Transverse colon (tissue), 4 donors: ENCODE measurements around the gene MRPL20. TPM values are rescaled to one million over a fixed set of nuclear protein-coding genes. Genes with fewer than 3 reads are reported as not detected.

Source experiments
- DNase-seq: peaks from one replicate; pipeline ENCODE4 v3.0.0-alpha.2; 2019
- H3K27ac ChIP-seq, 4 donors: fragments of 200-600 bp; sonication (generic); 2 replicates each; pipeline ENCODE4 v1.5.1; 2016 to 2018; ENCODE audit warnings: inconsistent platforms in 4 of 4
- H3K27me3 ChIP-seq: fragments of 200-600 bp; sonication (generic); 2 replicates; pipeline ENCODE4 v1.5.1; 2017; ENCODE audit warnings: inconsistent platforms
- H3K36me3 ChIP-seq, 4 donors: fragments of 200-600 bp; sonication (generic); 2 replicates each; pipeline ENCODE4 v1.5.1; 2017 to 2019; ENCODE audit warnings: inconsistent platforms in 4 of 4
- H3K4me1 ChIP-seq, 4 donors: fragments of 200-600 bp; sonication (generic); 2 replicates each; pipeline ENCODE4 v1.5.1; 2017 to 2020; ENCODE audit warnings: inconsistent platforms in 4 of 4
- H3K4me3 ChIP-seq, 4 donors: fragments of 200-600 bp; sonication (generic); 1 replicate in 1 of 4; 2 replicates in 3 of 4; pipeline versions ENCODE4 v1.5.1 to v1.6.1; 2017 to 2019; ENCODE audit warnings: inconsistent platforms in 4 of 4
- H3K9me3 ChIP-seq, 2 donors: fragments of 200-600 bp; sonication (generic); 2 replicates each; pipeline ENCODE4 v1.5.1; 2017 to 2019; ENCODE audit warnings: inconsistent platforms in 2 of 2
- EP300 ChIP-seq: sonication (generic); formaldehyde crosslinking; IDR thresholded peaks from one replicate; pipeline ENCODE4 v1.6.1; 2017; ENCODE audit warnings: antibody characterized with exemption, low read depth
- POLR2A ChIP-seq: fragments of 450-650 bp; IDR thresholded peaks from one replicate; pipeline ENCODE4 v1.6.1; 2016; ENCODE audit warnings: antibody characterized with exemption, mild to moderate bottlenecking, moderate library complexity
- POLR2AphosphoS5 ChIP-seq, 3 donors: sonication (generic); formaldehyde crosslinking; IDR thresholded peaks; one replicate each; pipeline ENCODE4 v1.6.1; 2016; ENCODE audit warnings: antibody characterized with exemption in 3 of 3
- WGBS, 2 donors: methylation state at CpG; one replicate each; pipeline ENCODE4 v1.1.5; 2018; ENCODE audit warnings: low coverage in 1 of 2; 5-methylcytosine and 5-hydroxymethylcytosine counted together
- in situ Hi-C, 4 donors: fragments of 200-750 bp; cut with MboI; loops; one replicate each; pipeline versions ENCODE4 v1.15.0 to v1.15.1; 2017; ENCODE audit warnings: low sequenced_read_pairs in 3 of 4, low pct_ligation_motif_present in 1 of 4, low pct_unique_long_range_greater_than_20kb in 1 of 4
- intact Hi-C: fragments of 100-400 bp; cut with DNase I; formaldehyde crosslinking; loops from one replicate; pipeline ENCODE4 v1.15.1; 2023; ENCODE audit warnings: low total_unique reads
- total RNA-seq, 4 donors: library from RNA; depleted of rRNA; stranded (reverse); fragments of >200 nt; gene quantifications; one replicate each; pipeline ENCODE4 v1.1.0, GENCODE V29; 2016
- TF ChIP-seq, protein P1 (sequence below), 5 experiments: fragments of 200-600 bp in 3 of 5; fragments of 450-650 bp in 2 of 5; sonication (generic) in 3 of 5; IDR thresholded peaks; 1 replicate in 2 of 5; 2 replicates in 3 of 5; pipeline ENCODE4 v1.5.1; 2016 to 2017; ENCODE audit warnings: antibody characterized with exemption in 5 of 5, inconsistent platforms in 3 of 5, mild to moderate bottlenecking in 2 of 5, moderate library complexity in 1 of 5

MRPL20 gene
- total RNA-seq, 4 donors from 2014 or later, result 40.0 to 183 (median 97.0) TPM

- Histone ChIP-seq H3K9me3 (no peaks in the 10 kb centered on the region), H3K27ac (peak overlapping the region; percentile 86 to 94 (median 89)), H3K4me1 (peaks cover 15 to 32% (median 22%) of the 10 kb centered on the region in 4 donors), H3K4me3 (peak overlapping the region; percentile 79 to 98 (median 93)), H3K36me3 (peaks cover 0 to 28% (median 12%) of the 10 kb centered on the region in 4 donors), H3K27me3 (no peaks in the 10 kb centered on the region)
- in situ Hi-C loops, result no loop called here
- intact Hi-C loops, result no loop called here
- DNase-seq, result no peak
- TF ChIP-seq POLR2AphosphoS5 (IDR thresholded peaks at IDR 0.05), result no peak
- TF ChIP-seq EP300, result no peak
- TF ChIP-seq, protein P1, sequence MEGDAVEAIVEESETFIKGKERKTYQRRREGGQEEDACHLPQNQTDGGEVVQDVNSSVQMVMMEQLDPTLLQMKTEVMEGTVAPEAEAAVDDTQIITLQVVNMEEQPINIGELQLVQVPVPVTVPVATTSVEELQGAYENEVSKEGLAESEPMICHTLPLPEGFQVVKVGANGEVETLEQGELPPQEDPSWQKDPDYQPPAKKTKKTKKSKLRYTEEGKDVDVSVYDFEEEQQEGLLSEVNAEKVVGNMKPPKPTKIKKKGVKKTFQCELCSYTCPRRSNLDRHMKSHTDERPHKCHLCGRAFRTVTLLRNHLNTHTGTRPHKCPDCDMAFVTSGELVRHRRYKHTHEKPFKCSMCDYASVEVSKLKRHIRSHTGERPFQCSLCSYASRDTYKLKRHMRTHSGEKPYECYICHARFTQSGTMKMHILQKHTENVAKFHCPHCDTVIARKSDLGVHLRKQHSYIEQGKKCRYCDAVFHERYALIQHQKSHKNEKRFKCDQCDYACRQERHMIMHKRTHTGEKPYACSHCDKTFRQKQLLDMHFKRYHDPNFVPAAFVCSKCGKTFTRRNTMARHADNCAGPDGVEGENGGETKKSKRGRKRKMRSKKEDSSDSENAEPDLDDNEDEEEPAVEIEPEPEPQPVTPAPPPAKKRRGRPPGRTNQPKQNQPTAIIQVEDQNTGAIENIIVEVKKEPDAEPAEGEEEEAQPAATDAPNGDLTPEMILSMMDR (IDR thresholded peaks at IDR 0.05), result no peak
- TF ChIP-seq POLR2A, result no peak
- 0 to 1% methylated on average over 15 to 26 of the region's 54 CpGs for WGBS, 2 donors
Observed at GRCh38 chr1:1398677-1399186, 8.4 kb downstream of the MRPL20 start.

DNA sequence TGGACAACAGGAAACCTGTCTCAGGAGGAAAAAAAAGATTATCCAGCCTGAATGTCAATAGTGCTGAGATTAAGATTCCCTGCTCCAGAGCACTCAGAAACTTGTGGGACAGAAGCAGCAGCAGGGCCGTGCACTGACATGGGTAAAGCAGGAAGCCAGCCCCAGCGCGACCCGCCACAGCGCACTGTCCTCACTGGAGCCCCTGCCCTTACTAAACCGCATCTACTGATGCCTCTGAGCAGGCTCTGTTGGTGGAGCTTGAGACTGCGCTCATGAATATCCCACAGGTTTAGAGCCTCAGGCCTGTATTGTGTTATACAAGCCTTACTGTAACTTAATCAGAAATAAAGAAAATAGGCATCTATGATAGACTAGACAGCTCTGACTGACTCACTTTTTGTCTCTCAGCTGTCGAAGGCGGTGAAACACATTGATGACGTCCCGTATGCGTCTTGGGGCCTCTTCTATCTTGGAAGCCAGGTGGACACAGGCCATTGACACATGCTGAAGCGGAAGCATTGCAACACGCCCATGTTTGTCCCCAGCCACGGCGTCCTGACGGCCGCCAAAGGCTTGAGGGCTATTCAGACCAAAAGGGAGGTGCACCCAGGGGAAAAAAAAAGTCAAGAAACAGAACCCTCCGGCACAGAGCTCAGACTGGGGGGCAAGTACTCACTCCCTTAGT is 9.1 kb downstream of the MRPL20 start:
- 0 to 46% methylated on average over 1 to 18 of the region's 19 CpGs for WGBS, 2 donors
- in situ Hi-C loops, result no loop called here
- H3K9me3 ChIP-seq, result no peaks in the 10 kb centered on the region
- H3K4me1 ChIP-seq, result peaks cover 15 to 32% (median 22%) of the 10 kb centered on the region in 4 donors
- no peak for DNase-seq
- H3K27me3 ChIP-seq, result no peaks in the 10 kb centered on the region
- intact Hi-C loops, result no loop called here
- TF ChIP-seq POLR2AphosphoS5 (IDR thresholded peaks at IDR 0.05) (no peak), POLR2A (no peak), EP300 (no peak)
- TF ChIP-seq, protein P1 (IDR thresholded peaks at IDR 0.05), result no peak
- H3K27ac ChIP-seq, result peak overlapping the region; percentile 86 to 94 (median 89)
- peak overlapping the region; percentile 79 to 98 (median 93) for H3K4me3 ChIP-seq
- peaks cover 0 to 30% (median 14%) of the 10 kb centered on the region in 4 donors for H3K36me3 ChIP-seq

DNA sequence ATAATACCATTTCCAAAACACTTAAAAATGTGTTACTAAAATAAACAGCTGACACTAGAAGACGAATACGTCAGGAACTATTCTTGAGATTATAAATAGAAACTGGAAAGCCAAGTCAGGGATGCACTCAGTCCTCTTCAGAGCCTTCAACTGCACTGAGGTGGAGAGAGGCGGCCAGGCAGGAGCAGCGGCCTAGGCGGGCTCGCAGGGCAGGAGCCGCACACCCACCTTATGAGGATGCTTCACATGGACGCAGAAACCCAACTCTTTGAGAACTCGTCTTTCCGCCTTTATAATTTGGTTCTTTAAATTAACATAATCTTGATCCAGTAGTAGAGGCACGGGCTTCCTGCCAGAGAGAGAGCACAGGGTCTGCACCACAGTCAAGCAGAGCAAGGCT is 11.9 kb downstream of the MRPL20 start:
- Histone ChIP-seq H3K9me3 (no peaks in the 10 kb centered on the region), H3K36me3 (peaks cover 0 to 56% (median 29%) of the 10 kb centered on the region in 4 donors), H3K4me1 (peaks cover 7 to 19% (median 15%) of the 10 kb centered on the region in 4 donors), H3K27ac (no peak overlapping the region), H3K4me3 (no peak overlapping the region), H3K27me3 (no peaks in the 10 kb centered on the region)
- in situ Hi-C loops, result no loop called here
- intact Hi-C loops, result no loop called here
- TF ChIP-seq POLR2AphosphoS5 (IDR thresholded peaks at IDR 0.05) (no peak), POLR2A (no peak), EP300 (no peak)
- TF ChIP-seq, protein P1 (IDR thresholded peaks at IDR 0.05), result no peak
- WGBS, 2 donors, result 88 to 90% methylated on average over 7 to 11 of the region's 11 CpGs
- no peak for DNase-seq

GRCh38 chr1:1394116-1394515 is 13.0 kb downstream of the MRPL20 start:
- intact Hi-C loops (no loop called here), in situ Hi-C loops (no loop called here)
- WGBS, 2 donors, result 94% methylated on average over 3 to 7 of the region's 7 CpGs
- peaks cover 0 to 66% (median 34%) of the 10 kb centered on the region in 4 donors for H3K36me3 ChIP-seq
- TF ChIP-seq POLR2A (no peak), EP300 (no peak), POLR2AphosphoS5 (IDR thresholded peaks at IDR 0.05) (no peak)
- TF ChIP-seq, protein P1 (IDR thresholded peaks at IDR 0.05), result no peak
- H3K9me3 ChIP-seq, result no peaks in the 10 kb centered on the region
- no peaks in the 10 kb centered on the region for H3K27me3 ChIP-seq
- H3K4me1 ChIP-seq, result peaks cover 5 to 15% (median 12%) of the 10 kb centered on the region in 4 donors
- H3K4me3 ChIP-seq, result no peak overlapping the region
- no peak for DNase-seq
- no peak overlapping the region for H3K27ac ChIP-seq
